RCC 7860 (cell line): ENCODE data around the gene UVSSA.

Experiments
- DNase-seq: peaks from one replicate; pipeline ENCODE4 v3.0.0-alpha.2; 2015; ENCODE audit warnings: low spot score
- FAIRE-seq: peaks from 2 replicates; lab custom pipeline; 2012; peaks lifted over from hg19 to GRCh38; lab: Jason Lieb, UNC

Gene UVSSA

DNA sequence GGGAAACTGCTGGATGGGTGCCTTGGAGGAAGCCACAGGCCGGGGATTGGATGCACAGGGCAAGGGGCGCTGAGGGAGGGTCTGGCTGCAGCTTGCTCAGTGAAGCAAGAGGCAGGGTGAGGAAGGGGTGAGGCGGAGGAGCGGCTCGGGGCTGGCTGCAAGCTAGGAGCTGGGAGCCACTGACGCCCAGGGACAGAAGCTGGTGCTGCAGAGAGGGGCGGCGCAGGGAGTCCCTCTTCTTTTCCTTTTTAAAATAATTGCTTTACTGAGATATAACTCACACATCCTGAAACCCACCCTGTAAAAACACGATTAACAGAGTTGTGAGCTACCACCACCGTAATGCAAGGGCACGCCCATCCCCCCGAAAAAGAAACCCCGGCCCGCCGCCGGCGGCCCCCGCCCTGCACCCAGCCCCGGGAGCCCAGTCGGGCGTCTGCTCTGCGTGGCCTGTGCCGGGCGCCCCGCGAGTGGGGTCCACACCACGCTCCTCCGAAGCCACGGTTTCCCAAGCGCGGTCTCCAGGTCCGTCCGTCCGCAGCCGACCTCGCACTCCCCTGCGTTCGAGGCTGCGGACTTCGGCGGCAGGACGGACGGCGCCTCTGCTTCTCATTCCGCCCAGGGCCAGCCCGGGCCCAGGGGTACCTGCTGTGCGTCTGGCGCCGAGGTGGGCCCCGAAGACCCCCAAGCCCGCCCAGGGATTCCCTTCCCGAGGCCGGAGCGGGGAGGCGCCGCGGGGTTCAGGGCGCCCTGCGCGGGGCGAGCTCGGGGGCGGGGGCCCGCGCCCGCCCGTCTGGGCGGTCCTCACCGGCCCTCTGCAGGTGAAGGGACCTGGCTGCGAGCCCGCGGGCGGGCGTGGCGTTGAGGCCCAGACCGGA, 866 bp upstream of the UVSSA start:
- DNase-seq, result peak; percentile 18
- no peak for FAIRE-seq

GRCh38 chr4:1347410-1347864, 429 bp downstream of the UVSSA start:
- FAIRE-seq, result no peak
- peak; percentile 58 for DNase-seq

DNA sequence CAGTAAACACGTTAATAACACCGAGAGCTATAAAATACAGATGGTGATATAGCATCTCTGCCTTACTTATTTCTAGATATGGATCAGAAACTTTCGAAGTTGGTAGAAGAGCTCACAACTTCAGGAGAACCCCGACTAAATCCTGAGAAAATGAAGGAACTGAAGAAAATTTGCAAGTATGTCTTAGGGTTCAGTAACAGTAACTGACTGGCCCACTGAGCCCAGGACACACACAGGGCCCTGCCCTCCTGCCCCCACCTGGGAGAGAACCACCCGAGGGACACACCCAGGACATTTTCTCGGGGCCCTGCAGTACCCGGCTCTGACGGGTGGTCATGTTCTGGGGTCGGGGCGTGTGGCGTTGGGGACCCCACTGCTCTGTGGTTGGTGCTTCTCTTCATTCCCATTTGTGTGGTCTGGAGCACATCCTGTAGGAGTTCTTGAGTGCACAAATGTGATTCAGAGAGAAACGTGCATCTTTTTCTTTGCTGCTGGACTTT, 1.1 kb downstream of the UVSSA start:
- FAIRE-seq (no peak), DNase-seq (no peak)

DNA sequence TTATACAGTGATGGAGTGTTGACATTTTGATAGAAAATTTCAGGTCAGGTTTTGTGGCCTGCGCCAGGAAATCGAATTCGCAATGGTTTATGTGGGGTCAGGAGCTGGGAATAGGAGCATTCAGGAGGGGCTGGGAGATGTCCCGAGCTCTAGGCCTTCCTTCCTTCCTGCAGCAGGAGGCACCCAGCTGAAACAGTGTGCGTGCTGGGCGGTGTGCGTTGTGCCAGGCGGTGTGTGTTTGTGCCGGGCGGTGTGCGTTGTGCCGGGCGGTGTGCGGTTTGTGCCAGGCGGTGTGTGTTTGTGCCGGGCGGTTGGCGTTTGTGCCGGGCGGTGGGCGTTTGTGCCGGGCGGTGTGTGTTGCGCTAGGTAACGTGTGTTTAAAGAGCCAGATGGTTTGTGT, 1.7 kb downstream of the UVSSA start:
- FAIRE-seq (no peak), DNase-seq (no peak)

- FAIRE-seq (no peak), DNase-seq (no peak)
Measured at GRCh38 chr4:1349359-1350168, 2.6 kb downstream of the UVSSA start.

- DNase-seq, result no peak
- no peak for FAIRE-seq
Measured at GRCh38 chr4:1350169-1350520, 3.1 kb downstream of the UVSSA start.

GRCh38 chr4:1351854-1352566, 5.0 kb downstream of the UVSSA start:
- peak; percentile 39 for DNase-seq
- FAIRE-seq, result no peak

DNA sequence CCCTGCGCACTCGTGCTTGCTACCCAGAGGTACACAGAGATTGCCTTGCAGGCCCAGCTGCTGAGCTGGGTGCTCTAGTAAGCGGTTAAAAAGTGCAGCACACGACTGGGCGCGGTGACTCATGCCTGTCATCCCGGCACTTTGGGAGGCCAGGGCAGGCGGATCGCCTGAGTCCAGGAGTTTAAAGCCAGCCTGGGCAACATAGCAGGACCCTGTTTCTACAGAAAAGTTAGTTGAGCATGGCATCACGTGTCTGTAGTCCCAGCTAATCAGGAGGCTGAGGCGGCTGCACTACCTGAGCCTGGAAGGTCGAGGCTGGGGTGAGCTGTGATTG, 5.5 kb downstream of the UVSSA start:
- FAIRE-seq (no peak), DNase-seq (no peak)

- FAIRE-seq (no peak), DNase-seq (no peak)
Measured at GRCh38 chr4:1353186-1354055, 6.4 kb downstream of the UVSSA start.

GRCh38 chr4:1354136-1354982, 7.4 kb downstream of the UVSSA start:
- no peak for DNase-seq
- FAIRE-seq, result no peak

GRCh38 chr4:1354983-1355275, 7.9 kb downstream of the UVSSA start:
- no peak for FAIRE-seq
- no peak for DNase-seq

GRCh38 chr4:1355378-1355777, 8.4 kb downstream of the UVSSA start:
- DNase-seq (no peak), FAIRE-seq (no peak)

DNA sequence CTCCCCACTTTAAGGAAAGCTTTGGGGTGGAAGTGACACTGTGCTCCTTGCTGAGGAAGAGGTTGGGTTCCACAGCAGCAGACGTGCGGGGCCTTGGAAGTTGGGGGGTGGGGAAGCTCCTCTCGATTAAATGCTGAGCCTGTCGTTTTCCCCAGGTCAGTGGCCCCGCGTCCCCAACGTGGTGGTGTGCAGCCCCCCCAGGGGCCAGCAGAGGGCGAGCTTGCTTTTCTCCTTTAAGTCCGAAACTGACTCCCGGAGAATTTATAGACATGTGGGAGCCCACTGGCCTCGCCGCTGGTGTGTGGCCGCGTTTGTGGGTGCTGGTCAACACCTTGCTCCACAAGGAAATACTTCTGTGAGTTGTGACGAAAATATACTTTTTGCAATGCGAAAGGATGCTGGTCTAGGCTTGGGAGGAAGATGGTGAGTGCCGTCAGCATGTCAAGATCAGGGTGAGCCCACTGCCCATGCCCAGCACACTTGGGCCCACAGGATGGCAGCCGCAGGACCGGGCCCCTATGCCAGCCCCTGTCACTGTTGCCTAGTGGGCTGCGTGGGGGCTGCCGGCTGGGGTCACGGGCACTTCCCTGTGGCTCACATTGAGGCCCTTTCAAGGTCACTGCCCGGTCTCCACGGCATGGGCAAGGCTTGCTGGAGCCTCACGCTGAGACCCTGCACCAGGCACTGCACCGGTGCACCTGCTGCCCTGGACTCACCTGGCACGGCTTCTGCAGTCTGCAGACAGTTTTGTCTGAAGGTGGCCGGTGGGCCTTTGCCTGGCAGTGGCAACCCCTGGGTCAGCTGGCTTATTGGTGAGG, 9.4 kb downstream of the UVSSA start:
- no peak for FAIRE-seq

GRCh38 chr4:1357356-1358248, 10.6 kb downstream of the UVSSA start:
- FAIRE-seq, result no peak

More for the DNA sequence above, 9.4 kb downstream of the UVSSA start:
- DNase-seq, result no peak

GRCh38 chr4:1358421-1359143, 11.6 kb downstream of the UVSSA start:
- FAIRE-seq, result no peak
- DNase-seq, result no peak

More at GRCh38 chr4:1357356-1358248, 10.6 kb downstream of the UVSSA start:
- DNase-seq, result no peak

DNA sequence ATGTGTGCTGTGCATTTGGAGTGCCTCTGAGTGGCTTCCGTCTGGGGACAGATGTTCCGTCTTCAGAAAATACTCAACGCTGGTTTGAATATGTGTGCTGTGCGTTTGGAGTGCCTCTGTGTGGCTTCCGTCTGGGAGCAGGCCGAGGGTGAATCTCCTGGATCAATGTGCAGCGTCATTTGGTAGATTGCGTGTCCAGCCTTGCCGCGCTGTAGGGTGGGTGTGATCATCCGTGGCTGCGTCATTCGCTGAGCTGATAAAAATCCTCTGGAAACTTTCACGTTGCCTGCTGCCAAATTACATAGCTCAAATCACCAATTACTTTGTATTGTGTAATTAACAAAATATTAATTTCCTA, 12.1 kb downstream of the UVSSA start:
- DNase-seq, result no peak
- no peak for FAIRE-seq

GRCh38 chr4:1359976-1360375, 13.0 kb downstream of the UVSSA start:
- FAIRE-seq, result no peak
- DNase-seq, result no peak
